Duodenal mucosa (tissue), 2 donors: Measurements from ENCODE around the gene SLC16A8.

Source experiments
- H3K27ac ChIP-seq: one replicate; pipeline ENCODE4 v1.7.0; 2013; ENCODE audit warnings: low read depth, low read length
- H3K27me3 ChIP-seq, 2 donors: one replicate each; pipeline ENCODE4 v1.7.0; 2013; ENCODE audit warnings: low read length in 2 of 2, control low read depth in 1 of 2; ENCODE audit not compliant: insufficient read depth in 2 of 2, control insufficient read depth in 1 of 2
- H3K36me3 ChIP-seq, 2 donors: one replicate each; pipeline ENCODE4 v1.7.0; 2013; ENCODE audit warnings: low read length in 2 of 2, control low read depth in 1 of 2; ENCODE audit not compliant: insufficient read depth in 2 of 2, control insufficient read depth in 1 of 2
- H3K4me1 ChIP-seq, 2 donors: one replicate each; pipeline ENCODE4 v1.7.0; 2013; ENCODE audit warnings: low read length in 2 of 2, control low read depth in 1 of 2; ENCODE audit not compliant: insufficient read depth in 2 of 2, control insufficient read depth in 1 of 2
- H3K4me3 ChIP-seq, 2 donors: one replicate each; pipeline ENCODE4 v1.7.0; 2013; ENCODE audit warnings: low read length in 2 of 2, low read depth in 1 of 2
- H3K9ac ChIP-seq, 2 donors: one replicate each; pipeline ENCODE4 v1.7.0; 2013; ENCODE audit warnings: low read length in 2 of 2, low read depth in 1 of 2
- H3K9me3 ChIP-seq, 2 donors: one replicate each; pipeline ENCODE4 v1.7.0; 2013; ENCODE audit warnings: low read length in 2 of 2, control low read depth in 1 of 2; ENCODE audit not compliant: control insufficient read depth in 1 of 2

Gene SLC16A8

GRCh38 chr22:38112381-38112780 lies 28.4 kb upstream of the SLC16A8 start:
- Histone ChIP-seq H3K27ac (peak overlapping the region; percentile 96), H3K4me1 (peaks cover 33 to 40% of the 10 kb centered on the region in 2 donors), H3K36me3 (peaks cover 4 to 17% of the 10 kb centered on the region in 2 donors), H3K27me3 (no peaks in the 10 kb centered on the region), H3K4me3 (peak overlapping the region; percentile 50 to 83), H3K9ac (peak overlapping the region; percentile 76 to 90), H3K9me3 (no peaks in the 10 kb centered on the region)

DNA sequence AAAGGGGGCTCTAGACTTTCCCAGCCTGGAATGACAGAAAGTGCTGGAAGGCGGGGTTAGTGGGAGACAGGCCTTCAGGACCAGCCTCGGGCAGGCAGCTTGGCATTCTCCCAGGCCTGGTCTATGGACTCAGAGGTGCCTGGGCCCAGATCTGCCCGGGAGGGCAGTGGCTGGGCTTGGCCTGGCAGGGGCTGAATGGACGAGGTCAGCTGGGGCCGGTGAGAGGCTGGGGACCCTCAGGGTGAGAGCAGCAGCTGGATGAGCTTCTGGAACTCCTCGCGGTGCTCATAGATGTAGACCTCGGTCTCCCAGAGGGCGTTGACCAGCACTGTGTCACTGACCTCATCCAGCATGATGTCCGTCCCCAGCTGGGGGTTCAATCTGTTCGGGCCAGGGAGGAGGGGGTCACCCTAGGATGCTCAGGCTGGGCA lies 28.0 kb upstream of the SLC16A8 start:
- H3K36me3 ChIP-seq = peaks cover 9 to 21% of the 10 kb centered on the region in 2 donors
- H3K27me3 ChIP-seq = no peaks in the 10 kb centered on the region
- peak overlapping the region; percentile 96 for H3K27ac ChIP-seq
- peaks cover 37 to 44% of the 10 kb centered on the region in 2 donors for H3K4me1 ChIP-seq
- H3K9me3 ChIP-seq = no peaks in the 10 kb centered on the region
- H3K9ac ChIP-seq = peak overlapping the region; percentile 76 to 90
- peak overlapping the region; percentile 50 to 83 for H3K4me3 ChIP-seq

- peak overlapping the region; percentile 78 to 83 for H3K4me3 ChIP-seq
- H3K4me1 ChIP-seq = peaks cover 39 to 44% of the 10 kb centered on the region in 2 donors
- no peaks in the 10 kb centered on the region for H3K9me3 ChIP-seq
- no peaks in the 10 kb centered on the region for H3K27me3 ChIP-seq
- H3K27ac ChIP-seq = peak overlapping the region; percentile 96
- H3K36me3 ChIP-seq = peaks cover 13 to 26% of the 10 kb centered on the region in 2 donors
- peak overlapping the region; percentile 60 to 90 for H3K9ac ChIP-seq
Observed at GRCh38 chr22:38110863-38111852, 27.2 kb upstream of the SLC16A8 start.

GRCh38 chr22:38110008-38110862 lies 26.3 kb upstream of the SLC16A8 start, which contains the start of gene BAIAP2L2:
BAIAP2L2 (minus strand) TSS chr22:38110684; CDS start chr22:38110525, 159 bp downstream.
- Histone ChIP-seq H3K27ac (peak within 1 kb of the TSS; percentile 96), H3K36me3 (peaks cover 19 to 32% of the 10 kb centered on the region in 2 donors), H3K4me3 (peak within 1 kb of the TSS; percentile 78 to 83), H3K9me3 (no peaks in the 10 kb centered on the region), H3K9ac (peak within 1 kb of the TSS; percentile 74 to 90), H3K4me1 (peaks cover 39 to 44% of the 10 kb centered on the region in 2 donors), H3K27me3 (no peaks in the 10 kb centered on the region)

GRCh38 chr22:38109371-38110001 lies 25.5 kb upstream of the SLC16A8 start:
- Histone ChIP-seq H3K9me3 (no peaks in the 10 kb centered on the region), H3K9ac (peak overlapping the region; percentile 63 to 90), H3K4me1 (peaks cover 39 to 41% of the 10 kb centered on the region in 2 donors), H3K4me3 (peak overlapping the region; percentile 78 to 83), H3K27me3 (no peaks in the 10 kb centered on the region), H3K36me3 (peaks cover 24 to 34% of the 10 kb centered on the region in 2 donors), H3K27ac (peak overlapping the region; percentile 50)

- Histone ChIP-seq H3K4me1 (peaks cover 38 to 39% of the 10 kb centered on the region in 2 donors), H3K4me3 (peak overlapping the region; percentile 48 to 83), H3K27ac (peak overlapping the region; percentile 76), H3K9me3 (no peaks in the 10 kb centered on the region), H3K9ac (peak overlapping the region; percentile 38 to 63), H3K27me3 (no peaks in the 10 kb centered on the region), H3K36me3 (peaks cover 24 to 38% of the 10 kb centered on the region in 2 donors)
Observed at GRCh38 chr22:38108561-38109319, 24.8 kb upstream of the SLC16A8 start.

GRCh38 chr22:38107692-38108515 lies 23.9 kb upstream of the SLC16A8 start:
- Histone ChIP-seq H3K27me3 (no peaks in the 10 kb centered on the region), H3K36me3 (peaks cover 24 to 45% of the 10 kb centered on the region in 2 donors), H3K9ac (peak overlapping the region; percentile 38 to 57), H3K9me3 (no peaks in the 10 kb centered on the region), H3K27ac (peak overlapping the region; percentile 76), H3K4me1 (peaks cover 32 to 34% of the 10 kb centered on the region in 2 donors), H3K4me3 (peak overlapping the region; percentile 22 to 32)

DNA sequence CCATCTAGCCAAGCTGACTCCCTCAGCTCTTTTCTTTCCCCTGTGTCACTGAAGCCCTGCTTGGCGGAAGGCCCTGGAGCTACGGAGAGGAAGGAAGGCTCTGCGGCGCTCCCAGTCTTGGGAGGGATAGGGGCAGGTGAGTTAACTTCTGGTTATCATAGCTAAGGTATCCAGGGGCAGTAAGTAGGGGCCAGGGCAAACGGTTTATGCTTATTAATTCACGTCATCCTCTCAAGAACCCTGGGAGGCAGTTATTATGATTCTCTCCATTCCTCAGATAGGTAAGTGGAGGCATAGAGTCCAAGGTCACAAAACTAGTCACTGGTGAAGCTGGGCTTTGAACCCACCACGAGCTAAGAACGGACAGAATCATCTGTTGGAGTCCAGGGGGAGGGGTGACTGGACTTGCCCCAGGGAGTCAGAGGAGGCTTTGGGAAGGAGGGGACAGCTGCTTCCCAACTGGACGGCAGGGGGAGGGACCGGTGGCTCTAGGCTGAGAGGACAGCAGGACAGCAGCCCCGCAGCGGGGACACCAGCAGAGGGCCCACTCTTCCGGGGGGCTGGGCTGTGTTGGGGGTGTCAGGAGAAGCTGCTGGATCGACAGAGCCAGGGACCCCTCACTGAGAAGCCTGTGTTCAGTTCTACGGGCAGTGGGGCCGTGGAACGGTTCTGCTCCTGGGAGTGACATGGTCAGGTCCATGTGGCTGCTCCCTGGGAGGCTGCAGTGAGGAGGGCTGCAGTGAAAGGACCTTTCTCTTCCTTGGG lies 23.0 kb upstream of the SLC16A8 start:
- Histone ChIP-seq H3K9me3 (no peaks in the 10 kb centered on the region), H3K4me3 (peak overlapping the region in 1 of 2 donors; percentile 29), H3K9ac (peak overlapping the region in 1 of 2 donors; percentile 25), H3K36me3 (peaks cover 24 to 47% of the 10 kb centered on the region in 2 donors), H3K4me1 (peaks cover 29 to 30% of the 10 kb centered on the region in 2 donors), H3K27ac (no peak overlapping the region), H3K27me3 (no peaks in the 10 kb centered on the region)
